A673 (cell line): ENCODE measurements around the gene STXBP5.

Source experiments
- CTCF ChIP-seq: fragments of 300-800, 200-600 bp; sonication (generic); conservative IDR thresholded peaks from 2 replicates; pipeline ENCODE4 v1.5.1; 2017; ENCODE audit warnings: low read depth, mild to moderate bottlenecking, antibody characterized with exemption, low read length, moderate library complexity, mixed read lengths
- EZH2 ChIP-seq: fragments of 200-600 bp; sonication (generic); IDR thresholded peaks from 2 replicates; pipeline ENCODE4 v1.6.1; 2017; ENCODE audit warnings: borderline replicate concordance, low read depth, mild to moderate bottlenecking, mixed read lengths, antibody characterized with exemption, low read length; ENCODE audit not compliant: poor library complexity, severe bottlenecking

- TF ChIP-seq CTCF (no peak), EZH2 (no peak)
Observed at GRCh38 chr6:147203311-147204059, 732 bp upstream of the STXBP5 start.
